Heart right ventricle (tissue), 16 donors: ENCODE data around the gene MSLN. TPM values are rescaled to one million over a fixed set of nuclear protein-coding genes. Genes with fewer than 3 reads are reported as not detected.

Experiments used
- ATAC-seq, 8 donors: fragments of 200-7000 bp; cut with Tn5 transposase; one replicate each; pipeline ENCODE4 v1.9.1; 2020; ENCODE audit warnings: mild to moderate bottlenecking in 8 of 8, moderate library complexity in 8 of 8, moderate number of reproducible peaks in 1 of 8
- DNase-seq, 2 donors: peaks; one replicate each; pipeline ENCODE4 v3.0.0-alpha.2; 2020
- H3K27ac ChIP-seq, 10 donors: fragments of 200-600 bp; sonication (generic) in 2 of 10; one replicate each; pipeline versions ENCODE4 v1.5.0 to v1.8.0; 2020 to 2022; ENCODE audit warnings: mild to moderate bottlenecking in 3 of 10
- H3K27me3 ChIP-seq, 7 donors: fragments of 200-600 bp; one replicate each; pipeline ENCODE4 v1.8.0; 2021 to 2022; ENCODE audit warnings: mild to moderate bottlenecking in 2 of 7
- H3K36me3 ChIP-seq, 9 donors: fragments of 200-600 bp; sonication (generic) in 1 of 9; one replicate each; pipeline versions ENCODE4 v1.5.0 to v1.8.0; 2020 to 2022; ENCODE audit warnings: mild to moderate bottlenecking in 2 of 9
- H3K4me1 ChIP-seq, 9 donors: fragments of 200-600 bp; sonication (generic) in 1 of 9; one replicate each; pipeline versions ENCODE4 v1.5.0 to v1.8.0; 2020 to 2022; ENCODE audit warnings: mild to moderate bottlenecking in 4 of 9
- H3K4me3 ChIP-seq, 10 donors: fragments of 200-600 bp; sonication (generic) in 2 of 10; one replicate each; pipeline versions ENCODE4 v1.5.0 to v1.8.0; 2020 to 2022; ENCODE audit warnings: mild to moderate bottlenecking in 7 of 10, moderate library complexity in 2 of 10
- H3K9me3 ChIP-seq, 11 donors: fragments of 200-600 bp in 10 of 11; sonication (generic) in 2 of 11; one replicate each; pipeline versions ENCODE4 v1.5.0 to v1.8.0; 2013 to 2022; ENCODE audit warnings: mild to moderate bottlenecking in 2 of 11, control low read depth in 1 of 11, moderate library complexity in 1 of 11
- WGBS, 2 donors: extraction: QIAGEN DNeasy Blood & Tissue Kit; methylation state at CpG; one replicate each; pipeline ENCODE4 v1.1.7; 2013; ENCODE audit warnings: inconsistent platforms in 1 of 2; 5-methylcytosine and 5-hydroxymethylcytosine counted together
- intact Hi-C, 10 donors: fragments of 100-400 bp; cut with DNase I; formaldehyde crosslinking; loops; one replicate each; pipeline versions ENCODE4 v1.11.1 to v1.14.2; 2022
- polyA plus RNA-seq, 2 donors: library from polyadenylated mRNA; stranded (reverse); fragments of 200-250 nt; gene quantifications; one replicate each; pipeline ENCODE4 v1.2.3, GENCODE V29; 2013
- total RNA-seq, 10 donors: library from RNA; stranded (reverse); fragmentation: NEBNext Ultra II Directional in 3 of 10; extraction: Animal tissue kit (Norgen Biotek cat#: 25700) in 3 of 10; gene quantifications; one replicate each; pipeline versions ENCODE4 v1.2.1 to v1.2.4, GENCODE V29; 2021 to 2023
- TF ChIP-seq, protein P1 (sequence below), 9 donors: fragments of 200-600 bp; sonication (generic) in 2 of 9; IDR thresholded peaks; one replicate each; pipeline versions ENCODE4 v1.5.0 to v1.8.0; 2021 to 2022; ENCODE audit warnings: antibody characterized with exemption in 9 of 9, mild to moderate bottlenecking in 5 of 9, moderate library complexity in 1 of 9
- donor health status: Arrhythmogenic right ventricular cardiomyopathy.
- donor health status: ischemic (EF 13 %, LVEDD 7.1; RV severe dilation, severe dysfunction).
- donor health status: healthy with polysubstance abuse.
- donor health status: DM: no; HTN: yes; CAD: no.
- donor health status: DM: no; HTN: no; CAD: no.
- donor health status: ischemic (EF 25% LVEDD 6.9; RV normal size, moderate dysfunction).
- donor health status: ischemic (EF 25% LVEDD 5.7; RV mildly dilated, moderate dysfunction).
- donor health status: healthy.
- donor health status: DM: yes; HTN: yes; CAD: no.
- donor health status: Ischemic cardiomyopathy.
- donor health status: ischemic (EF 35%, LVEDD 5.7; RV mildly dilated, moderate dysfunction).
- donor health status: nonischemic (EF 11% LVEDD 7.7; RV severe dilation, severe dysfunction).
- donor health status: DM: yes; HTN: yes; CAD: no.
- donor health status: PGD.
- donor health status: ischemic (EF 29% LVEDD 5.4; RV normal size, mild dysfunction).
- donor health status: nonischemic (EF 23%, LVEDD 6.1; RV moderate dilation, normal function).

Gene MSLN
- total and polyA plus RNA-seq, 12 donors: 0.09 to 4.0 (median 0.28) TPM; not detected in 8

DNA sequence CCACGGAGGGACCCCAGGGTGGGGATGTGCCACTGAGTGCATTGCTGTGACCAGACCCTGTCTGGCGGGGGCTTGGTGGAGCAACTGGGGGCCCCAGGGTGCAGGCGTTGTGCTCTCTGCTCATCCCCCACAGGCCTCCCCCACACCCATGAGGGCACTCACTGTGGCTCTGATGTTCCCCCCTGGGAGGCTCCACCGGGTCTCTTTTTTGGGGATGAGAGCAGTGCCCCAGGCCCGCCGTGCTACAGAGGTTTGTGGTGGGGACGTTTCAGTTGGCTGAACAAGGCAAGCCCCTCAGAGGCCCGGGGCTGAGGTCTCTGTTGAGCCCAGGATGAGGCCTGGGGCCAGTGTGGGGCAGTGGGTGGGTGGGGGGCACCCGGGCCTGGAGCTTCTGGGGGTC is 36.8 kb upstream of the MSLN start:
- DNase-seq (peak in 1 of 2 donors; percentile 6), ATAC-seq (no peak)
- intact Hi-C loops: no loop called here

GRCh38 chr16:724188-725040 is 36.1 kb upstream of the MSLN start:
- peaks cover 23 to 56% (median 48%) of the 10 kb centered on the region in 9 donors for H3K4me1 ChIP-seq
- H3K9me3 ChIP-seq: no peaks in the 10 kb centered on the region
- peaks cover 0 to 32% (median 23%) of the 10 kb centered on the region in 7 donors for H3K27me3 ChIP-seq
- intact Hi-C loops: no loop called here
- DNase-seq: peak in 1 of 2 donors; percentile 13
- WGBS, 2 donors: 63 to 69% methylated on average over 29 of the region's 29 CpGs
- ATAC-seq: no peak
- H3K27ac ChIP-seq: no peak overlapping the region
- H3K36me3 ChIP-seq: peaks cover 0 to 7% (median 0%) of the 10 kb centered on the region in 9 donors
- TF ChIP-seq, protein P1, sequence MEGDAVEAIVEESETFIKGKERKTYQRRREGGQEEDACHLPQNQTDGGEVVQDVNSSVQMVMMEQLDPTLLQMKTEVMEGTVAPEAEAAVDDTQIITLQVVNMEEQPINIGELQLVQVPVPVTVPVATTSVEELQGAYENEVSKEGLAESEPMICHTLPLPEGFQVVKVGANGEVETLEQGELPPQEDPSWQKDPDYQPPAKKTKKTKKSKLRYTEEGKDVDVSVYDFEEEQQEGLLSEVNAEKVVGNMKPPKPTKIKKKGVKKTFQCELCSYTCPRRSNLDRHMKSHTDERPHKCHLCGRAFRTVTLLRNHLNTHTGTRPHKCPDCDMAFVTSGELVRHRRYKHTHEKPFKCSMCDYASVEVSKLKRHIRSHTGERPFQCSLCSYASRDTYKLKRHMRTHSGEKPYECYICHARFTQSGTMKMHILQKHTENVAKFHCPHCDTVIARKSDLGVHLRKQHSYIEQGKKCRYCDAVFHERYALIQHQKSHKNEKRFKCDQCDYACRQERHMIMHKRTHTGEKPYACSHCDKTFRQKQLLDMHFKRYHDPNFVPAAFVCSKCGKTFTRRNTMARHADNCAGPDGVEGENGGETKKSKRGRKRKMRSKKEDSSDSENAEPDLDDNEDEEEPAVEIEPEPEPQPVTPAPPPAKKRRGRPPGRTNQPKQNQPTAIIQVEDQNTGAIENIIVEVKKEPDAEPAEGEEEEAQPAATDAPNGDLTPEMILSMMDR (IDR thresholded peaks at IDR 0.05): no peak
- no peak overlapping the region for H3K4me3 ChIP-seq

More for the DNA sequence above, 36.8 kb upstream of the MSLN start:
- 84% methylated on average over 9 of the region's 9 CpGs for WGBS, 2 donors
- TF ChIP-seq, protein P1 (IDR thresholded peaks at IDR 0.05): no peak
- peaks cover 23 to 59% (median 51%) of the 10 kb centered on the region in 9 donors for H3K4me1 ChIP-seq
- no peak overlapping the region for H3K4me3 ChIP-seq
- peaks cover 0 to 32% (median 23%) of the 10 kb centered on the region in 7 donors for H3K27me3 ChIP-seq
- no peak overlapping the region for H3K27ac ChIP-seq
- H3K36me3 ChIP-seq: peaks cover 0 to 7% (median 0%) of the 10 kb centered on the region in 9 donors
- H3K9me3 ChIP-seq: no peaks in the 10 kb centered on the region

DNA sequence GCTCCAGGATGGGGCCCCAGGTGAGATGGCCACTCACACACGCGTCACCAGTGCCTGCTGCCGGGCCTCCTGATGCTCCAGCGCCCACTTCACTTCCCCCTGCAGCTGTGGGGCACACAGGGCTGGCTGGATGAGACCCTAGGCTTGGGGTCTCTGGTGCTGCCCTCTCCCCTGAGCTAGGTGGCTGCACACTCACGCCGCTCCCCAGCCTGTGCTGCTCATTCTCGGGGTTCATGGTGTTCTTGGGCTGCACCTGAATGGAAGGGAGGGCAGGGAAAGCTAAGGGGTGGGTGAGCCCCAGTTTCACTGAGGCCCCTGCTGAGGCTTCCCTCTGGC is 35.5 kb upstream of the MSLN start:
- Histone ChIP-seq H3K36me3 (peaks cover 0 to 11% (median 0%) of the 10 kb centered on the region in 9 donors), H3K27ac (no peak overlapping the region), H3K4me3 (no peak overlapping the region), H3K27me3 (peaks cover 0 to 32% (median 23%) of the 10 kb centered on the region in 7 donors), H3K9me3 (no peaks in the 10 kb centered on the region), H3K4me1 (peaks cover 19 to 50% (median 42%) of the 10 kb centered on the region in 9 donors)
- 73 to 86% methylated on average over 7 of the region's 7 CpGs for WGBS, 2 donors
- TF ChIP-seq, protein P1 (IDR thresholded peaks at IDR 0.05): no peak
- DNase-seq (no peak), ATAC-seq (no peak)
- intact Hi-C loops: no loop called here

- peaks cover 0 to 32% (median 23%) of the 10 kb centered on the region in 7 donors for H3K27me3 ChIP-seq
Measured at GRCh38 chr16:725463-726187, 34.9 kb upstream of the MSLN start.

More at GRCh38 chr16:725463-726187, 34.9 kb upstream of the MSLN start:
- DNase-seq (no peak), ATAC-seq (no peak)
- no peak overlapping the region for H3K27ac ChIP-seq
- no peak overlapping the region for H3K4me3 ChIP-seq
- intact Hi-C loops: no loop called here
- TF ChIP-seq, protein P1 (IDR thresholded peaks at IDR 0.05): no peak
- peaks cover 18 to 44% (median 36%) of the 10 kb centered on the region in 9 donors for H3K4me1 ChIP-seq
- WGBS, 2 donors: 78% methylated on average over 23 of the region's 23 CpGs
- H3K9me3 ChIP-seq: no peaks in the 10 kb centered on the region
- peaks cover 0 to 17% (median 0%) of the 10 kb centered on the region in 9 donors for H3K36me3 ChIP-seq
